ENCODE measurements around the gene MEAK7. TPM values are rescaled to one million over a fixed set of nuclear protein-coding genes. Genes with fewer than 3 reads are reported as not detected.

Gene MEAK7
- total RNA-seq, 1 donor from 2014 or later = 28.5 TPM

DNA sequence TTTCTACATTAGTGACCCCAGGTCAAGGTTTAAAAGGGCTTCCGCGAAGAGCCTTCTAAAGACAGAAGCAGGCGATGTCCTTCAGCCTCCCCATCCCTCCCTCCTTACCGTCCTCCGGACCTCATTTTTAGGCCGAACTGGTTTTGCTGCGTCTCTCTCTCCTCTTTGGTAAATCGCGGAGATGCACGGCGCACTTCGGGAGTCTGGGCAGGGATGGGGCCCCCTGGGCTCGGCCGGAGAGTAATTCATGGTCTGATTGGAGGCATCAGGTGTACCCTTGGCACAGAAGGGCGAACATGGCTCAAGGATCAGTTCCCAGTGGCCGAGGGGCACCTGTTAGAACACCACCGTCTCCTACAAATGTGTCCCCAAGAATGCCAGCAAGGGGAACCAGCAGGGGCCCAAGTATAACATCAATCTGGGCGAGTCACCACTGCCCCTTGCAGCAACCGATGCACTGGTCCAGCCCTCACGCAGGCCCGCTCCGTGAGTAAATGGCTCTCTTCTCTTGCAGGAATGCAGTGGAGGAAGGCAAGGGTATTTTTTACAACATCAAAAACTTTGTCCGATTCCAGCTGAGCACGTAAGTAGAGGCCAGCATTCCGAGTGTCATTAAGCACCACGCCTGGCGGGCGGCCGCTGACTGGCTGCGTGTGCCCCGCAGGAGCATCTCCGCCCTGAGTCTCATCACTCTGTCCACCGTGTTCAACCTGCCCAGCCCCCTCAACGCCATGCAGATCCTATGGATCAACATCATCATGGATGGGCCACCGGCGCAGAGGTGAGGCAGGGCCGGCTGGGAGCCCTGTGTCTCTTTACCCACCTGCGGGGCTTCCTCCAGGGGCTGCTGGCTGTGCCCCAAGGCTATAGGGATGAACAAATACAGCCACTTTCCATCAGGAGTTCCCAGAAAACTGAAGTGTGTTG is 45.6 kb downstream of the MEAK7 start:
- intact Hi-C loops (cut with DNase I) = no loop called here

DNA sequence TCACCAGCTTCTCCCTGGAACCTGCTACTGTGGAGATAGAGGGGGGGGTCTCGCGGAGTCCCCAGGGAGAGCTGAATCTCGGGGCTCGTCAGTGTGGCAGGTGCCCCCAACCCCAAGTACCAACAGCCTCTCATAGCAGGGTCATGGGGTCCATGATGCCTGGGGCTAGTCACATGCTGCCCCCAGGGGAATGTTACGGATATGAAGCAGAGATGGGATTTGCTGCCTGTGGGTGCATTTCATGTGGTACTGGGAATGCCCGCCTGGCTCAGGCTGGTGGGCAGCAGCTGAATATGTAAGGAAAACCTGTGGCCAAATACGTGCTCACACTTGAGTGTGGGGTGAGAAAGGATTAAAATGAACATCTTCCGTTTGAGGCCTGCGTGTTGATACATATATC is 49.4 kb downstream of the MEAK7 start:
- Histone ChIP-seq H3K9me3 (no peaks in the 10 kb centered on the region), H3K27ac (no peak overlapping the region), H3K36me3 (no peaks in the 10 kb centered on the region), H3K4me3 (no peak overlapping the region), H3K27me3 (no peaks in the 10 kb centered on the region), H3K4me1 (no peaks in the 10 kb centered on the region)
- DNase-seq (ENCODE audit: extremely low spot score in 2 of 2) = peak in 1 of 2 donors; percentile 64
- TF ChIP-seq, protein P1, sequence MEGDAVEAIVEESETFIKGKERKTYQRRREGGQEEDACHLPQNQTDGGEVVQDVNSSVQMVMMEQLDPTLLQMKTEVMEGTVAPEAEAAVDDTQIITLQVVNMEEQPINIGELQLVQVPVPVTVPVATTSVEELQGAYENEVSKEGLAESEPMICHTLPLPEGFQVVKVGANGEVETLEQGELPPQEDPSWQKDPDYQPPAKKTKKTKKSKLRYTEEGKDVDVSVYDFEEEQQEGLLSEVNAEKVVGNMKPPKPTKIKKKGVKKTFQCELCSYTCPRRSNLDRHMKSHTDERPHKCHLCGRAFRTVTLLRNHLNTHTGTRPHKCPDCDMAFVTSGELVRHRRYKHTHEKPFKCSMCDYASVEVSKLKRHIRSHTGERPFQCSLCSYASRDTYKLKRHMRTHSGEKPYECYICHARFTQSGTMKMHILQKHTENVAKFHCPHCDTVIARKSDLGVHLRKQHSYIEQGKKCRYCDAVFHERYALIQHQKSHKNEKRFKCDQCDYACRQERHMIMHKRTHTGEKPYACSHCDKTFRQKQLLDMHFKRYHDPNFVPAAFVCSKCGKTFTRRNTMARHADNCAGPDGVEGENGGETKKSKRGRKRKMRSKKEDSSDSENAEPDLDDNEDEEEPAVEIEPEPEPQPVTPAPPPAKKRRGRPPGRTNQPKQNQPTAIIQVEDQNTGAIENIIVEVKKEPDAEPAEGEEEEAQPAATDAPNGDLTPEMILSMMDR (IDR thresholded peaks at IDR 0.05) = no peak
- intact Hi-C loops (cut with DNase I) = no loop called here

More for the DNA sequence above, 45.6 kb downstream of the MEAK7 start:
- Histone ChIP-seq H3K36me3 (no peaks in the 10 kb centered on the region), H3K27me3 (no peaks in the 10 kb centered on the region), H3K4me1 (no peaks in the 10 kb centered on the region), H3K9me3 (no peaks in the 10 kb centered on the region), H3K4me3 (no peak overlapping the region), H3K27ac (no peak overlapping the region)
- no peak for DNase-seq (ENCODE audit: extremely low spot score in 2 of 2)
- TF ChIP-seq, protein P1 (IDR thresholded peaks at IDR 0.05) = no peak
- TF ChIP-seq POLR2AphosphoS5 (IDR thresholded peaks at IDR 0.05; ENCODE audit: insufficient read depth in 1 of 2, low read depth in 1 of 2) = no peak
- TF ChIP-seq POLR2A (IDR thresholded peaks at IDR 0.05) = no peak

Other genes starting within 250 kb of the MEAK7 start
- gene WFDC1, start 209.8 kb downstream of the MEAK7 start, total RNA-seq = 12.0 TPM
- gene ATP2C2, start 136.1 kb downstream of the MEAK7 start, total RNA-seq = 35.1 TPM
- gene COTL1, start 113.4 kb upstream of the MEAK7 start, total RNA-seq = 67.8 TPM
- 39.3 TPM for gene KLHL36, start 143.9 kb upstream of the MEAK7 start, total RNA-seq
- gene USP10, start 195.3 kb upstream of the MEAK7 start, total RNA-seq = 42.5 TPM